GM12874 (cell line): Measurements from ENCODE around the gene ADAMTS3.

Experiments
- CTCF ChIP-seq: IDR thresholded peaks from 2 replicates; pipeline ENCODE4 v1.5.1; 2011; ENCODE audit warnings: low read depth, mild to moderate bottlenecking, control low read depth, low read length, moderate library complexity; ENCODE audit not compliant: insufficient read depth

ADAMTS3 gene

GRCh38 chr4:72546456-72546855 is 22.6 kb downstream of the ADAMTS3 start:
- TF ChIP-seq CTCF, result no peak

GRCh38 chr4:72538006-72538405 is 31.0 kb downstream of the ADAMTS3 start:
- no peak for TF ChIP-seq CTCF

- TF ChIP-seq CTCF, result no peak
These were observed 32.6 kb downstream of the ADAMTS3 start for GRCh38 chr4:72536443-72536842.

GRCh38 chr4:72531768-72532290 is 37.2 kb downstream of the ADAMTS3 start:
- TF ChIP-seq CTCF, result no peak

- no peak for TF ChIP-seq CTCF
These were observed 37.7 kb downstream of the ADAMTS3 start for GRCh38 chr4:72531322-72531721.

GRCh38 chr4:72529148-72529822 is 39.7 kb downstream of the ADAMTS3 start:
- TF ChIP-seq CTCF, result no peak

- no peak for TF ChIP-seq CTCF
These were observed 41.9 kb downstream of the ADAMTS3 start for GRCh38 chr4:72527038-72527646.
